Common myeloid progenitor, CD34-positive (primary cell): Measurements from ENCODE around the gene CYP2S1.

Experiments used
- CTCF ChIA-PET: fragments of 350-600 bp; sonication (Branson Sonifier 250); formaldehyde crosslinking; loops from one replicate; lab custom pipeline; 2021; ENCODE audit warnings: antibody characterized with exemption; lab: Charles Lee
- POLR2A ChIA-PET: fragments of 350-600 bp; sonication (Branson Sonifier 250); formaldehyde crosslinking; loops from one replicate; lab custom pipeline; 2021; ENCODE audit warnings: antibody characterized with exemption; lab: Charles Lee
- DNase-seq, 3 donors: peaks; one replicate each; pipeline versions ENCODE4 v3.0.0 to v3.0.0-alpha.2; 2013
- H3K27ac ChIP-seq, 2 experiments: 1 replicate in 1 of 2; 2 replicates in 1 of 2; pipeline ENCODE4 v1.7.0; 2013; ENCODE audit warnings: inconsistent platforms in 2 of 2, low read length in 2 of 2, mild to moderate bottlenecking in 2 of 2, low read depth in 1 of 2, moderate library complexity in 1 of 2; ENCODE audit not compliant: severe bottlenecking in 2 of 2, insufficient read depth in 1 of 2, poor library complexity in 1 of 2
- H3K27me3 ChIP-seq, 5 experiments: replicated peaks in 2 of 5; 1 replicate in 3 of 5; 2 replicates in 2 of 5; pipeline versions ENCODE4 v1.6.1 to v1.7.0; 2013; ENCODE audit warnings: low read length in 4 of 5, mild to moderate bottlenecking in 2 of 5, moderate library complexity in 2 of 5, inconsistent platforms in 1 of 5; ENCODE audit not compliant: insufficient read depth in 5 of 5, control insufficient read depth in 4 of 5
- H3K36me3 ChIP-seq, 4 experiments: 1 replicate in 2 of 4; 2 replicates in 2 of 4; pipeline versions ENCODE4 v1.6.1 to v1.7.0; 2013; ENCODE audit warnings: low read length in 3 of 4, control low read depth in 1 of 4, mild to moderate bottlenecking in 1 of 4; ENCODE audit not compliant: control insufficient read depth in 4 of 4, insufficient read depth in 4 of 4
- H3K4me1 ChIP-seq, 4 experiments: 1 replicate in 3 of 4; 2 replicates in 1 of 4; pipeline versions ENCODE4 v1.6.1 to v1.7.1; 2013; ENCODE audit warnings: low read length in 3 of 4, mild to moderate bottlenecking in 3 of 4, control low read depth in 1 of 4, inconsistent platforms in 1 of 4, moderate library complexity in 1 of 4; ENCODE audit not compliant: control insufficient read depth in 4 of 4, insufficient read depth in 4 of 4; ENCODE audit errors: control extremely low read depth in 1 of 4
- H3K4me3 ChIP-seq, 7 experiments: 1 replicate in 4 of 7; 2 replicates in 3 of 7; pipeline versions ENCODE4 v1.5.1 to v1.7.0; 2013; ENCODE audit warnings: mild to moderate bottlenecking in 7 of 7, low read length in 6 of 7, moderate library complexity in 6 of 7, inconsistent platforms in 2 of 7, low read depth in 2 of 7, control low read depth in 1 of 7; ENCODE audit not compliant: insufficient read depth in 4 of 7, control insufficient read depth in 1 of 7; ENCODE audit errors: extremely low read depth in 1 of 7
- H3K9me3 ChIP-seq, 5 experiments: 1 replicate in 4 of 5; 2 replicates in 1 of 5; pipeline versions ENCODE4 v1.6.1 to v1.7.1; 2013; ENCODE audit warnings: low read length in 4 of 5, mild to moderate bottlenecking in 2 of 5, inconsistent platforms in 1 of 5, low read depth in 1 of 5, moderate library complexity in 1 of 5; ENCODE audit not compliant: control insufficient read depth in 4 of 5, insufficient read depth in 2 of 5; ENCODE audit errors: control extremely low read depth in 1 of 5
- WGBS: methylation state at CpG from one replicate; pipeline ENCODE4 v1.1.5; 2013; ENCODE audit not compliant: insufficient coverage; 5-methylcytosine and 5-hydroxymethylcytosine counted together

The CYP2S1 gene

DNA sequence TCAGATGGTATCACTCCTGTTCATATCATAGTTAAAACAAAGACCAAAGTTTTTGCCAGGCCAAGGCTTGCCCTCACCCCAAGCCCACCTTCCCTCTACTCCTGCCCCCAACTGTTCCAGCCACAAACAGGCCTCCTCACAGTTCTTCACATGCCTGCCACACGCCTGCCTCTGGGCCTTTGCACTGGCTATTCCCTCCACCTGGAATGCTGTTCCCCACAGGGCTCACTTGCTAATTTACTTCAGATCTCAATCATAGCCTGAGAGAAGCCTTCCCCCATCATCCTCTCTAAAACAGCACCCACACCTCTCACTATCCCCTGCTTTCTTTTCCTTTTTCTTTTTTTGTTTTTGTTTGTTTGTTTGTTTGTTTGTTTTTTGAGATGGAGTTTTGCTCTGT is 21.1 kb downstream of the CYP2S1 start:
- H3K4me1 ChIP-seq = peaks cover 0 to 5% (median 3%) of the 10 kb centered on the region in 4 experiments
- no peak overlapping the region for H3K27ac ChIP-seq
- CTCF ChIA-PET = no interaction called here
- H3K27me3 ChIP-seq = peaks cover 0 to 15% (median 0%) of the 10 kb centered on the region in 5 experiments
- POLR2A ChIA-PET = no interaction called here
- no peak for DNase-seq
- WGBS = 100% methylated on average over 1 of the region's 1 CpG
- H3K4me3 ChIP-seq = no peak overlapping the region
- H3K9me3 ChIP-seq = no peaks in the 10 kb centered on the region
- H3K36me3 ChIP-seq = no peaks in the 10 kb centered on the region

DNA sequence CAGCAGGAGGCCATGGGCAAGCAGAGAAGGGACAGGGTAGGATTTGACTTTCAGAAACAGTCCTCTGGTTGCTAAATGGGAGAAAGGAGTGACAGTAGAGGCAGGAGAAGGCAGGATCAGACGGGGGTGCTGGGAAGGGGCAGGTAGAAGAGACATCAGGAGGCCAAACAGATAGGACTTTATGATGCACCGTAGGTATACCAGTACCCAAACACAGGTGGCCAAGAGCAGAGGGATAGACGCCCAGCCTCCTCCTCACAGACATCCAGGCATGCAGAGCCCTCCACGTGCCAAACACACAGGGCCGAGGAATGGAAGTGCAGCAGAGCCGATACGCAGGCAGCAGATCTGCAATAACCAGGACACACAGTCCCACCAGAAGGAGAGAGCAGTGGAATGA is 24.7 kb downstream of the CYP2S1 start:
- ChIA-PET POLR2A (no interaction called here), CTCF (no interaction called here)
- Histone ChIP-seq H3K36me3 (no peaks in the 10 kb centered on the region), H3K27me3 (peaks cover 0 to 40% (median 2%) of the 10 kb centered on the region in 5 experiments), H3K4me3 (no peak overlapping the region), H3K27ac (no peak overlapping the region), H3K9me3 (no peaks in the 10 kb centered on the region), H3K4me1 (peaks cover 0 to 7% (median 4%) of the 10 kb centered on the region in 4 experiments)
- no peak for DNase-seq
- WGBS = 90% methylated on average over 3 of the region's 7 CpGs

DNA sequence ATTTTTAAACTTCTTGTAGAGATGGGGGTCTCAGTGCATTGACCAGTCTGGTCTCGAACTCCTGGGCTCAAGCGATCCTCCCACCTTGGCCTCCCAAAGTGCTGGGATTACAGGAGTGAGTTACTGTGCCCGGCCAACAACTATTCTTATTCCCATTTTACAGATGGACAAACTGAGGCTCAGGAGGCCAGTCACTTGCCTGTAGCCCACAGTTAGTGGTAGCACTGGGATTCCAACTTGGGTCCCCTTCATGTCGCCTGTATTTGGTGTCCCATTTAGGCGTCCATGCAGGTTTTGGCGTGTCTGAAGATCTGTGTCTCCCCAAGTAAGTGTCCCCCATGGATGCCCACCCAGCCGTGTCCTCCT is 25.2 kb downstream of the CYP2S1 start:
- H3K9me3 ChIP-seq = no peaks in the 10 kb centered on the region
- ChIA-PET CTCF (interaction anchor here (0.8 kb wide), 1 partner anchor 44 kb away, joined by 3 read pairs; no protein-coding TSS in a partner anchor), POLR2A (interaction anchor here (0.7 kb wide), 1 partner anchor 222 kb away, joined by 3 read pairs; no protein-coding TSS in a partner anchor)
- 84% methylated on average over 6 of the region's 7 CpGs for WGBS
- peaks cover 0 to 7% (median 4%) of the 10 kb centered on the region in 4 experiments for H3K4me1 ChIP-seq
- H3K27ac ChIP-seq = no peak overlapping the region
- DNase-seq = no peak
- H3K36me3 ChIP-seq = no peaks in the 10 kb centered on the region
- H3K27me3 ChIP-seq = peaks cover 0 to 40% (median 2%) of the 10 kb centered on the region in 5 experiments
- H3K4me3 ChIP-seq = peak overlapping the region in 1 of 7 experiments; percentile 53

GRCh38 chr19:41218615-41219507 is 25.8 kb downstream of the CYP2S1 start, which contains the start of gene AXL:
AXL (plus strand) TSS chr19:41219223; CDS start chr19:41219393, 170 bp downstream.
- whole genome bisulfite sequencing = 23% methylated on average over 18 of the region's 32 CpGs
- Histone ChIP-seq H3K4me3 (peak within 1 kb of the TSS in 5 of 7 experiments; percentile 6 to 53 (median 19)), H3K27me3 (peaks cover 0 to 40% (median 2%) of the 10 kb centered on the region in 5 experiments), H3K27ac (peak within 1 kb of the TSS in 1 of 2 experiments; percentile 34), H3K9me3 (no peaks in the 10 kb centered on the region), H3K36me3 (no peaks in the 10 kb centered on the region), H3K4me1 (peaks cover 0 to 9% (median 4%) of the 10 kb centered on the region in 4 experiments)
- ChIA-PET POLR2A (interaction anchor here (0.7 kb wide), 1 partner anchor 221 kb away, joined by 3 read pairs; no protein-coding TSS in a partner anchor), CTCF (interaction anchor here (0.8 kb wide), 1 partner anchor 44 kb away, joined by 3 read pairs; no protein-coding TSS in a partner anchor)
- DNase-seq = peak in 2 of 3 donors; percentile 52 to 68

DNA sequence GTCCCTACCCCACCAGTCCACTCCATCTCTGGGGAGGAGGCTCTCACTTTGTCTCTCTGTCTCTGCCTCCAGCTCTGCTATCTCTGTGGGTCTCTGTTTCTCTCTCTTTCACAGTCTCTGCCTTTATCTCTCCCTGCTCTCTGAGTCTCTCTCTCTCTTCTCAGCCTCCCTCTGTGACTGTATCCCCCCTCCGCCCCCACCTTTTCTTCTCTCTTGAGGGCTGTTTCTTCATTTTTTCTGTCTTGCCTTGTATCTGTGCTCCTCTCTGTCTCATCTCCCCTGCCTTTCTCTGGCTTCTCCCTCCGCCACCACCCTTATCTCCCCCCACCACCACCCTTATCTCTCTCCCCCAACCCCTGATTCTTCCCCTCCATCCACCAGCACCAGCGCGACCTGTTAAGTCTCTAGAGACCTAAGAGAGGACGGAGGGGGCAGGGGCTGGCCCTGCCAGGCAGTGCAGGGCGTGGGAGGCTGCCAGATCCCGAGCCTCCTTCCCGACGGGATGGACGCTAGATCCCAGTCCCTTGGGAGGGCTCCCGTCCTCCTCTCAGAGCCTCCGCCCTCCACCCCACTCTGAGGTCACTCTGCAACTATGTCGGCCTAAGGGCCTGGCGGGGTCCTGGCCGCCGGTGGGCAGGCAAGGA is 27.0 kb downstream of the CYP2S1 start:
- peaks cover 0 to 40% (median 2%) of the 10 kb centered on the region in 5 experiments for H3K27me3 ChIP-seq
- H3K36me3 ChIP-seq = no peaks in the 10 kb centered on the region
- H3K4me3 ChIP-seq = no peak overlapping the region
- CTCF ChIA-PET = interaction anchor here (1.2 kb wide), 1 partner anchor 14 kb away, joined by 4 read pairs; no protein-coding TSS in a partner anchor
- POLR2A ChIA-PET = no interaction called here
- no peaks in the 10 kb centered on the region for H3K9me3 ChIP-seq
- WGBS = 91% methylated on average over 11 of the region's 16 CpGs
- DNase-seq = peak in 2 of 3 donors; percentile 53 to 65
- H3K4me1 ChIP-seq = peaks cover 0 to 9% (median 4%) of the 10 kb centered on the region in 4 experiments
- H3K27ac ChIP-seq = no peak overlapping the region

DNA sequence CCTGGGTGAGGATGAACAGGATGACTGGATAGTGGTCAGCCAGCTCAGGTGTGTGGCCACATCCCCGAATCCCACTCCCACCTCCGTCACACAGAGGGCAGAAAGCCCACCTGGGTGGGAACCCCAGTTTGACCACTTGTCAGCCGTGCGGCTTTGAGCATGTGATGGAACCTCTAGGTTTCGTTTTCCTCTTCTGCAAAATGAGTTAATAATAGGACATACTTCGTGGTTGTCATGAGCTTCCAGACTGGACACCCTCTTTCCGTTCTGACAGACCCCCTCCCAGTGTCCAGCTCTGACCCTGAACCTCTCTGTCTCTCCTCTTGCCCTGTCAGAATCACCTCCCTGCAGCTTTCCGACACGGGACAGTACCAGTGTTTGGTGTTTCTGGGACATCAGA is 27.8 kb downstream of the CYP2S1 start:
- 88% methylated on average over 9 of the region's 9 CpGs for WGBS
- Histone ChIP-seq H3K36me3 (no peaks in the 10 kb centered on the region), H3K27ac (no peak overlapping the region), H3K27me3 (peaks cover 0 to 40% (median 2%) of the 10 kb centered on the region in 5 experiments), H3K9me3 (no peaks in the 10 kb centered on the region), H3K4me3 (no peak overlapping the region), H3K4me1 (peaks cover 0 to 12% (median 7%) of the 10 kb centered on the region in 4 experiments)
- CTCF ChIA-PET = interaction anchor here (1.2 kb wide), 1 partner anchor 14 kb away, joined by 4 read pairs; no protein-coding TSS in a partner anchor
- POLR2A ChIA-PET = no interaction called here
- no peak for DNase-seq
